CD14-positive monocyte (primary cell): Measurements from ENCODE around the gene AGO3. TPM values are rescaled to one million over a fixed set of nuclear protein-coding genes. Genes with fewer than 3 reads are reported as not detected.

ENCODE experiments used
- DNase-seq, 3 donors: peaks; one replicate each; pipeline ENCODE4 v3.0.0-alpha.2; 2011 to 2022
- H2AFZ ChIP-seq: 2 replicates; pipeline ENCODE4 v1.6.0; 2012; ENCODE audit warnings: mild to moderate bottlenecking, low read depth, low read length, inconsistent platforms; ENCODE audit not compliant: insufficient read depth, poor library complexity, severe bottlenecking
- H3K27ac ChIP-seq, 2 donors: 1 replicate in 1 of 2; 2 replicates in 1 of 2; pipeline ENCODE4 v1.5.1; 2012 to 2013; ENCODE audit warnings: low read length in 2 of 2, control low read depth in 1 of 2, inconsistent platforms in 1 of 2, low read depth in 1 of 2, mild to moderate bottlenecking in 1 of 2
- H3K27me3 ChIP-seq, 2 donors: one replicate each; pipeline versions ENCODE4 v1.6.0 to v1.6.1; 2011 to 2013; ENCODE audit warnings: low read length in 2 of 2; ENCODE audit not compliant: control insufficient read depth in 2 of 2, insufficient read depth in 2 of 2
- H3K36me3 ChIP-seq, 2 donors: replicated peaks in 1 of 2; 1 replicate in 1 of 2; 2 replicates in 1 of 2; pipeline versions ENCODE4 v1.5.1 to v1.6.1; 2012 to 2013; ENCODE audit warnings: low read length in 2 of 2, control low read depth in 1 of 2, inconsistent platforms in 1 of 2, mild to moderate bottlenecking in 1 of 2; ENCODE audit not compliant: insufficient read depth in 2 of 2, control insufficient read depth in 1 of 2
- H3K4me1 ChIP-seq, 2 donors: 1 replicate in 1 of 2; 2 replicates in 1 of 2; pipeline versions ENCODE4 v1.5.1 to v1.6.1; 2012 to 2013; ENCODE audit warnings: low read length in 2 of 2, control low read depth in 1 of 2, inconsistent platforms in 1 of 2, mild to moderate bottlenecking in 1 of 2, moderate library complexity in 1 of 2; ENCODE audit not compliant: insufficient read depth in 2 of 2, control insufficient read depth in 1 of 2
- H3K4me2 ChIP-seq: replicated peaks from 2 replicates; pipeline ENCODE3; 2012; ENCODE audit warnings: low read length, moderate library complexity, mild to moderate bottlenecking; ENCODE audit not compliant: poor library complexity, severe bottlenecking; ENCODE audit errors: extremely low read depth
- H3K4me3 ChIP-seq, 3 experiments: fragments of 200-600 bp in 1 of 3; sonication (generic) in 1 of 3; replicated peaks in 1 of 3; 1 replicate in 2 of 3; 2 replicates in 1 of 3; pipeline ENCODE4 v1.5.1; 2011 to 2013; ENCODE audit warnings: low read length in 3 of 3, mild to moderate bottlenecking in 3 of 3, control low read depth in 2 of 3, low read depth in 2 of 3, inconsistent platforms in 1 of 3, moderate library complexity in 1 of 3
- H3K79me2 ChIP-seq: 2 replicates; pipeline ENCODE4 v1.6.0; 2012; ENCODE audit warnings: mild to moderate bottlenecking, control low read depth, inconsistent platforms, low read length, moderate library complexity; ENCODE audit not compliant: insufficient read depth
- H3K9ac ChIP-seq: 2 replicates; pipeline ENCODE4 v1.6.0; 2017; ENCODE audit warnings: low read length, mild to moderate bottlenecking; ENCODE audit not compliant: insufficient read depth, poor library complexity, severe bottlenecking
- H3K9me3 ChIP-seq, 2 donors: replicated peaks in 1 of 2; 1 replicate in 1 of 2; 2 replicates in 1 of 2; pipeline versions ENCODE4 v1.5.1 to v1.6.1; 2012 to 2013; ENCODE audit warnings: low read length in 2 of 2, control low read depth in 1 of 2; ENCODE audit not compliant: control insufficient read depth in 1 of 2, insufficient read depth in 1 of 2
- H4K20me1 ChIP-seq: 2 replicates; pipeline ENCODE4 v1.6.0; 2012; ENCODE audit warnings: mild to moderate bottlenecking, low read length, control low read depth, moderate library complexity; ENCODE audit not compliant: insufficient read depth
- H3K27ac Mint-ChIP-seq, 7 donors: one replicate each; pipeline ENCODE4 v1.8.0; 2020; ENCODE audit warnings: mild to moderate bottlenecking in 7 of 7, mixed read lengths in 7 of 7, moderate library complexity in 6 of 7, inconsistent platforms in 2 of 7
- H3K27me3 Mint-ChIP-seq, 3 donors: one replicate each; pipeline ENCODE4 v1.8.0; 2021 to 2022; ENCODE audit warnings: low read depth in 3 of 3, mild to moderate bottlenecking in 3 of 3, mixed read lengths in 3 of 3, moderate library complexity in 3 of 3, inconsistent platforms in 1 of 3
- H3K36me3 Mint-ChIP-seq, 2 donors: one replicate each; pipeline ENCODE4 v1.8.0; 2020; ENCODE audit warnings: mixed read lengths in 2 of 2, inconsistent platforms in 1 of 2, mild to moderate bottlenecking in 1 of 2
- H3K4me1 Mint-ChIP-seq: one replicate; pipeline ENCODE4 v1.8.0; 2020; ENCODE audit warnings: mild to moderate bottlenecking, mixed read lengths
- H3K4me3 Mint-ChIP-seq, 2 donors: one replicate each; pipeline ENCODE4 v1.8.0; 2020; ENCODE audit warnings: mild to moderate bottlenecking in 2 of 2, mixed read lengths in 2 of 2, moderate library complexity in 1 of 2
- H3K9me3 Mint-ChIP-seq, 7 donors: one replicate each; pipeline ENCODE4 v1.8.0; 2020 to 2022; ENCODE audit warnings: mixed read lengths in 7 of 7, mild to moderate bottlenecking in 6 of 7, moderate library complexity in 6 of 7, inconsistent platforms in 2 of 7
- CTCF ChIP-seq: fragments of 200-600 bp; IDR thresholded peaks from one replicate; pipeline ENCODE4 v1.8.0; 2022; ENCODE audit warnings: antibody characterized with exemption, mild to moderate bottlenecking
- WGBS: methylation state at CpG from one replicate; pipeline ENCODE4 v1.1.5; 2013; ENCODE audit warnings: missing lambda C conversion rate; ENCODE audit not compliant: insufficient coverage; 5-methylcytosine and 5-hydroxymethylcytosine counted together
- intact Hi-C, 2 donors: fragments of 100-400 bp; cut with micrococcal nuclease; formaldehyde crosslinking; loops; one replicate each; pipeline versions ENCODE4 v1.15.0 to v1.15.1; 2023
- polyA plus RNA-seq, 3 donors: library from polyadenylated mRNA; depleted of rRNA in 1 of 3; unstranded in 2 of 3; stranded (reverse) in 1 of 3; fragments of 300-500 nt in 2 of 3; fragments of >200 nt in 1 of 3; fragmentation: Illumina TruSeq in 2 of 3; gene quantifications; 1 replicate in 2 of 3; 2 replicates in 1 of 3; pipeline ENCODE4 v1.2.3, GENCODE V29; 2012 to 2021

The AGO3 gene
- polyA plus RNA-seq, 3 donors, result 6.3 to 9.0 (median 8.3) TPM

- Histone ChIP-seq H3K9ac (no peak overlapping the region), H3K36me3 (peaks cover 0 to 4% of the 10 kb centered on the region in 2 donors), H3K9me3 (no peaks in the 10 kb centered on the region), H3K79me2 (no peaks in the 10 kb centered on the region), H3K27me3 (no peaks in the 10 kb centered on the region), H3K4me1 (peaks cover 11 to 16% of the 10 kb centered on the region in 2 donors), H3K4me3 (no peak overlapping the region), H3K27ac (no peak overlapping the region), H3K4me2 (no peak overlapping the region), H2AFZ (no peak overlapping the region), H4K20me1 (no peaks in the 10 kb centered on the region)
- no peak for DNase-seq
- Mint-ChIP-seq H3K27me3 (peaks cover 0 to 2% (median 0%) of the 10 kb centered on the region in 3 donors), H3K9me3 (peaks cover 0 to 6% (median 4%) of the 10 kb centered on the region in 7 donors), H3K36me3 (peaks cover 5 to 8% of the 10 kb centered on the region in 2 donors), H3K4me1 (peaks cover 17% of the 10 kb centered on the region), H3K4me3 (no peak overlapping the region), H3K27ac (no peak overlapping the region)
- WGBS, result no CpG with 5 or more reads among the region's 2 CpGs
- no peak for TF ChIP-seq CTCF
- intact Hi-C loops, result no loop called here
Observed at GRCh38 chr1:36070349-36070748, 139.4 kb downstream of the AGO3 start.

- Histone ChIP-seq H3K9ac (no peak overlapping the region), H3K4me3 (no peak overlapping the region), H3K79me2 (no peaks in the 10 kb centered on the region), H3K9me3 (no peaks in the 10 kb centered on the region), H3K27me3 (no peaks in the 10 kb centered on the region), H2AFZ (no peak overlapping the region), H3K4me1 (peaks cover 15 to 23% of the 10 kb centered on the region in 2 donors), H4K20me1 (no peaks in the 10 kb centered on the region), H3K4me2 (no peak overlapping the region), H3K27ac (peak overlapping the region in 1 of 2 donors; percentile 31), H3K36me3 (no peaks in the 10 kb centered on the region)
- H3K27ac Mint-ChIP-seq, result no peak overlapping the region
- peaks cover 0 to 8% (median 3%) of the 10 kb centered on the region in 3 donors for H3K27me3 Mint-ChIP-seq
- H3K4me1 Mint-ChIP-seq, result peaks cover 26% of the 10 kb centered on the region
- no peak for TF ChIP-seq CTCF
- no peak overlapping the region for H3K4me3 Mint-ChIP-seq
- no CpG with 5 or more reads among the region's 4 CpGs for WGBS
- intact Hi-C loops, result no loop called here
- H3K36me3 Mint-ChIP-seq, result no peaks in the 10 kb centered on the region
- DNase-seq, result no peak
- H3K9me3 Mint-ChIP-seq, result peaks cover 0 to 3% (median 0%) of the 10 kb centered on the region in 7 donors
Observed at GRCh38 chr1:36076979-36077573, 146.2 kb downstream of the AGO3 start.
